ENCODE data around the gene ASCC1. TPM values are rescaled to one million over a fixed set of nuclear protein-coding genes. Genes with fewer than 3 reads are reported as not detected.

Gene ASCC1
- total RNA-seq, 1 donor from 2014 or later = 33.9 TPM

DNA sequence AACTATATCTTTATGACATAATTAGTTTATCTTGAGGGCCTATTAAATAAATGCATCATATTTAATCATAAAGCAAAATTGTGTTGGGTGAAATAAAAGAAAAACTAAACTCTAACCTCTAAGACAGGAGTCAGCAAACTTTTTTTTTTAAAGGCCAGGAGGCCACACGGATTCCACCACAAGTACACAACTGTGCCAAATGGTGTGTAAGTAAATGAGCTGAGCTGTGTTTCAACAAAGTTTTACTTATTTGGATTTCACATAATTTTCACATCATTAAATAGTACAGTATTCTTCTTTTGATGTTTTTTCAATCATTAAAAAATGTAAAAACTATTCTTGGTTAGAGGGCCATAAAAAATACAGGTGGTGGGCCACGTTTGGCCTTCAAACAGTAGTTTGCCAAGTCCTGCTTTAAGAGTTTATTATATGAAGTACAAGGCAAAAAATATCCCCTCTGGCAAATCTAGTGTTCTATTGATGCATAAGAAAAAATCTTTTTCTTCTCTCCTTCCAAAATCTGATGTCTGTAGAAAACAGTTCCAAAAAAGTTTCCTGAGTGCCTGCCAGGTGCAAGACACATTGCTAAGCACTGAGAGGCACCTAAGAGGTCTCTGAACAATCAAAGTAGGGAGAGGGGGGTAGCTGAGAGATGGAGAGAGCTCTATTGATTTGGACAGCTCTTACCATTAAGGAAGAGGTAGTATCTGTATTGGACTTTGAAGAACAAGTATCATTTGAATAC lies 101.2 kb downstream of the ASCC1 start:
- Mint-ChIP-seq H3K4me3 (ENCODE audit: unreplicated experiment) (no peak overlapping the region), H3K4me1 (ENCODE audit: low read depth, unreplicated experiment) (no peaks in the 10 kb centered on the region), H3K36me3 (ENCODE audit: low read depth, unreplicated experiment) (peaks cover 19% of the 10 kb centered on the region), H3K27ac (ENCODE audit: unreplicated experiment) (no peak overlapping the region), H3K27me3 (ENCODE audit: low read depth, unreplicated experiment) (no peaks in the 10 kb centered on the region), H3K9me3 (ENCODE audit: unreplicated experiment) (peaks cover 4% of the 10 kb centered on the region)
- H3K4me1 ChIP-seq (ENCODE audit: insufficient read depth, low read length) = no peaks in the 10 kb centered on the region
- H3K79me2 ChIP-seq (ENCODE audit: insufficient read depth, low read length) = no peaks in the 10 kb centered on the region
- H3K4me2 ChIP-seq (ENCODE audit: low read length) = no peak overlapping the region
- no peaks in the 10 kb centered on the region for H3K36me3 ChIP-seq (ENCODE audit: insufficient read depth, low read length)
- H2AFZ ChIP-seq (ENCODE audit: low read depth, low read length) = no peak overlapping the region
- no peak for DNase-seq (ENCODE audit: low read depth)
- H3K27ac ChIP-seq (ENCODE audit: low read depth, low read length) = no peak overlapping the region
- no peaks in the 10 kb centered on the region for H4K20me1 ChIP-seq (ENCODE audit: insufficient read depth, low read length)
- no peaks in the 10 kb centered on the region for H3K27me3 ChIP-seq (ENCODE audit: insufficient read depth, low read length)
- H3K9me3 ChIP-seq (ENCODE audit: insufficient read depth, low read depth, low read length) = no peaks in the 10 kb centered on the region
- H3K9ac ChIP-seq (ENCODE audit: low read length) = no peak overlapping the region
- H3K4me3 ChIP-seq (ENCODE audit: insufficient read depth, low read depth, low read length) = no peak overlapping the region
- TF ChIP-seq EZH2 (IDR thresholded peaks at IDR 0.05; ENCODE audit: insufficient read depth, low read length) = no peak
- TF ChIP-seq, protein P1, sequence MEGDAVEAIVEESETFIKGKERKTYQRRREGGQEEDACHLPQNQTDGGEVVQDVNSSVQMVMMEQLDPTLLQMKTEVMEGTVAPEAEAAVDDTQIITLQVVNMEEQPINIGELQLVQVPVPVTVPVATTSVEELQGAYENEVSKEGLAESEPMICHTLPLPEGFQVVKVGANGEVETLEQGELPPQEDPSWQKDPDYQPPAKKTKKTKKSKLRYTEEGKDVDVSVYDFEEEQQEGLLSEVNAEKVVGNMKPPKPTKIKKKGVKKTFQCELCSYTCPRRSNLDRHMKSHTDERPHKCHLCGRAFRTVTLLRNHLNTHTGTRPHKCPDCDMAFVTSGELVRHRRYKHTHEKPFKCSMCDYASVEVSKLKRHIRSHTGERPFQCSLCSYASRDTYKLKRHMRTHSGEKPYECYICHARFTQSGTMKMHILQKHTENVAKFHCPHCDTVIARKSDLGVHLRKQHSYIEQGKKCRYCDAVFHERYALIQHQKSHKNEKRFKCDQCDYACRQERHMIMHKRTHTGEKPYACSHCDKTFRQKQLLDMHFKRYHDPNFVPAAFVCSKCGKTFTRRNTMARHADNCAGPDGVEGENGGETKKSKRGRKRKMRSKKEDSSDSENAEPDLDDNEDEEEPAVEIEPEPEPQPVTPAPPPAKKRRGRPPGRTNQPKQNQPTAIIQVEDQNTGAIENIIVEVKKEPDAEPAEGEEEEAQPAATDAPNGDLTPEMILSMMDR (IDR thresholded peaks at IDR 0.05; ENCODE audit: insufficient read depth, low read depth, low read length) = no peak
- FAIRE-seq = no peak

DNA sequence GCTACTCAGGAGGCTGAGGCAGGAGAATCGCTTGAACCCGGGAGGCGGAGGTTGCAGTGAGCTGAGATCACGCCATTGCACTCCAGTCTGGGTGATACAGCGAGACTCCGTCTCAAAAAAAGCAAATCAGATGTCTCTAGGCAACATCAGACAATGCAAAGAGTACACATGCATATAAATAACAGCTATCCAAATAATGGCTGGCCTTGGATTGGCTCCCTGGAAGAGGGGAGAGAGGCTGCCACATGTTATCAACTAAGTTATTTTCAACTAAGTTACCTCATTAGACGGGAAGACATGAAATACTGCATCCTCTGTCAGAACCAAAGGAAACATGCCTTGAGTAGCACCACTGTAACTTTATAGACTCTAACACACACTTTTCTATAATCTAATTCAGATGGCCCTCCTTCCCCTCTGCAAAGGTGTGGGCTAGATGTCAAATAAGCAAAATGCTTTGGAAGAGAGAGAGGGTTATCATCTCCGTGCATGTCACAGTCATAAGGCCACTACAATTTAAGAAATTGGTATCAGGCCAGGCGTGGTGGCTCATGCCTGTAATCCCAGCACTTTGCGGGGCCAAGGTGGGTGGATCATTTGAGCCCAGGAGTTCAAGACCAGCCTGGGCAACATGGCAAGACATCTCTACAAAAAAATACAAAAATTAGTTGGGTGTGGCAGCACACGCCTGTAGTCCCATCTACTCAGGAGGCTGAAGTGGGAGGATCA lies 105.2 kb downstream of the ASCC1 start:
- Mint-ChIP-seq H3K4me1 (ENCODE audit: low read depth, unreplicated experiment) (peaks cover 7% of the 10 kb centered on the region), H3K4me3 (ENCODE audit: unreplicated experiment) (no peak overlapping the region), H3K27me3 (ENCODE audit: low read depth, unreplicated experiment) (no peaks in the 10 kb centered on the region), H3K27ac (ENCODE audit: unreplicated experiment) (no peak overlapping the region), H3K36me3 (ENCODE audit: low read depth, unreplicated experiment) (peaks cover 11% of the 10 kb centered on the region), H3K9me3 (ENCODE audit: unreplicated experiment) (no peaks in the 10 kb centered on the region)
- H3K36me3 ChIP-seq (ENCODE audit: insufficient read depth, low read length) = no peaks in the 10 kb centered on the region
- no peak overlapping the region for H3K27ac ChIP-seq (ENCODE audit: low read depth, low read length)
- DNase-seq (ENCODE audit: low read depth) = no peak
- H3K4me3 ChIP-seq (ENCODE audit: insufficient read depth, low read depth, low read length) = no peak overlapping the region
- H3K4me1 ChIP-seq (ENCODE audit: insufficient read depth, low read length) = no peaks in the 10 kb centered on the region
- no peak overlapping the region for H3K4me2 ChIP-seq (ENCODE audit: low read length)
- no peaks in the 10 kb centered on the region for H4K20me1 ChIP-seq (ENCODE audit: insufficient read depth, low read length)
- TF ChIP-seq, protein P1 (IDR thresholded peaks at IDR 0.05; ENCODE audit: insufficient read depth, low read depth, low read length) = no peak
- no peak for TF ChIP-seq EZH2 (IDR thresholded peaks at IDR 0.05; ENCODE audit: insufficient read depth, low read length)
- no peak for FAIRE-seq
- H3K9ac ChIP-seq (ENCODE audit: low read length) = no peak overlapping the region
- no peaks in the 10 kb centered on the region for H3K9me3 ChIP-seq (ENCODE audit: insufficient read depth, low read depth, low read length)
- H3K79me2 ChIP-seq (ENCODE audit: insufficient read depth, low read length) = no peaks in the 10 kb centered on the region
- no peak overlapping the region for H2AFZ ChIP-seq (ENCODE audit: low read depth, low read length)
- H3K27me3 ChIP-seq (ENCODE audit: insufficient read depth, low read length) = no peaks in the 10 kb centered on the region
